VCaP (cell line): ENCODE results near the gene TPPP2.
A peak's percentile ranks its signal among the peaks of the same experiment; 100 is the strongest.

Source experiments
- H3K27ac ChIP-seq: fragments of 450-650 bp; 2 replicates; pipeline ENCODE4 v1.5.1; 2017
- TF ChIP-seq, protein P1 (sequence below): fragments of 450-650 bp; conservative IDR thresholded peaks from 2 replicates; pipeline ENCODE4 v1.5.1; 2017; ENCODE audit warnings: mild to moderate bottlenecking, moderate library complexity

Gene TPPP2

DNA sequence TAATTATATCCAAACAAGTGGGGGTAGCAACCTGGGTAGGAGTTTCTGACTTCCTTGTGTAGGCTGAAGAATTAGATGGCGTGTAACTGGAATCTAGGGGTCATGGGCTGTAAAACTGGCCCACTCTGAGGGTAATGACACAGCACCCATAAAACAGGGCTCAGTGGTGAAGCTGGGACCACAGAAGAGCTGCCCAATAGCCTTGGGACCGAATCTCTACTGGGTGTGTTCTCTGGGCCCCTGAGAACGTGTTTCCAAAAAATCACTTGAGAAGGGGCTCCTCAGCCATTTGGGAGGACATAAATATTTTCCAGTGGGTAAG is 31.3 kb downstream of the TPPP2 start:
- H3K27ac ChIP-seq: no peak overlapping the region
- TF ChIP-seq, protein P1, sequence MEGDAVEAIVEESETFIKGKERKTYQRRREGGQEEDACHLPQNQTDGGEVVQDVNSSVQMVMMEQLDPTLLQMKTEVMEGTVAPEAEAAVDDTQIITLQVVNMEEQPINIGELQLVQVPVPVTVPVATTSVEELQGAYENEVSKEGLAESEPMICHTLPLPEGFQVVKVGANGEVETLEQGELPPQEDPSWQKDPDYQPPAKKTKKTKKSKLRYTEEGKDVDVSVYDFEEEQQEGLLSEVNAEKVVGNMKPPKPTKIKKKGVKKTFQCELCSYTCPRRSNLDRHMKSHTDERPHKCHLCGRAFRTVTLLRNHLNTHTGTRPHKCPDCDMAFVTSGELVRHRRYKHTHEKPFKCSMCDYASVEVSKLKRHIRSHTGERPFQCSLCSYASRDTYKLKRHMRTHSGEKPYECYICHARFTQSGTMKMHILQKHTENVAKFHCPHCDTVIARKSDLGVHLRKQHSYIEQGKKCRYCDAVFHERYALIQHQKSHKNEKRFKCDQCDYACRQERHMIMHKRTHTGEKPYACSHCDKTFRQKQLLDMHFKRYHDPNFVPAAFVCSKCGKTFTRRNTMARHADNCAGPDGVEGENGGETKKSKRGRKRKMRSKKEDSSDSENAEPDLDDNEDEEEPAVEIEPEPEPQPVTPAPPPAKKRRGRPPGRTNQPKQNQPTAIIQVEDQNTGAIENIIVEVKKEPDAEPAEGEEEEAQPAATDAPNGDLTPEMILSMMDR: no peak

DNA sequence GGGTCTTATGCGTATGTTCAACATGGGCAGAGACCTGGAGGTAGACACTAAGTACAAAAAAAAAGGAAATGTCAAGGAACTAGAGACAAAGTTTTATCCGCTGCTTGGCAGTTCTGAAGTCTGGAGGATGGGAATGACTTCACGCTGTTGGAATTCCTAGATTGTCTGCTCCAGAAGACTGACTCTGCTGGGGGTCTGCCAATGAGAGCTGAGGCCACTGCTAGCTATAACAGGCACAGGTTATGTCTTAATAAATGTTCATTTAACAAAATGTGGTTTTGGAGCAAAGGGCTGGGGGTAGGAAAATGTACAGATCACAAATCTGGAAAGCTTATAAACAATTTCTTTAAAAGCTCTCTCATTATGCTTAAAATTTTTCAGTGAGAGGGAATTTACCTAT is 33.5 kb downstream of the TPPP2 start:
- TF ChIP-seq, protein P1: no peak

DNA sequence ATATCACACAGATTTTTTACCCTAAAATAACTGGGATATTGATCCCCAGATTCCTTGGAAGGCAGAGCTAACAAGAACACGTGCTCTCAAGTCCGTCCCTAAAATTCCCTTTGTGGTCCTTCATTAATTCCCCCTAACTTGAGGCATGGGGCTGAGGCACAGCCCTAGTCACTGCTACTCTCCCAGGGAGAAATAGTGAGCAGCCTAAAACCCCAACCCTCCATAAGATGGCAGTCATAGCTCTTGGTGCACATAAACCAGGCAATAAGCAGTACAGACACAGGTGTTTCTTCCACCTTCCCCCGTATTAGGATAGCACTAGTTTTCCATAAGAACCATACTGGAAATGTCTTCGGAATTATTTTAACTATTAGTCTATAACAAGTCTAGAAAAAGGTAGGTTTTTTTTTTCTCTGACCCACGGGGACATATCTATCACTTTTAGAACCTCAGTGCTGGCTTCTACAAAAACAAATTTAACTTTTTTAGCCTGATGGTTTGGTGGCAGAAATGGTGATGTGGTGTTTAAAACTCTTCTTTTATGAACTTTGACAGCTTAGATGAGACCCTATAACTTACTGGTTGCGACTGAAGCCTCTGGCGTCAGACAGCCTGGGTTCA is 37.0 kb downstream of the TPPP2 start:
- no peak overlapping the region for H3K27ac ChIP-seq
- TF ChIP-seq, protein P1: peak; percentile 76

More for the DNA sequence above, 33.5 kb downstream of the TPPP2 start:
- no peak overlapping the region for H3K27ac ChIP-seq

DNA sequence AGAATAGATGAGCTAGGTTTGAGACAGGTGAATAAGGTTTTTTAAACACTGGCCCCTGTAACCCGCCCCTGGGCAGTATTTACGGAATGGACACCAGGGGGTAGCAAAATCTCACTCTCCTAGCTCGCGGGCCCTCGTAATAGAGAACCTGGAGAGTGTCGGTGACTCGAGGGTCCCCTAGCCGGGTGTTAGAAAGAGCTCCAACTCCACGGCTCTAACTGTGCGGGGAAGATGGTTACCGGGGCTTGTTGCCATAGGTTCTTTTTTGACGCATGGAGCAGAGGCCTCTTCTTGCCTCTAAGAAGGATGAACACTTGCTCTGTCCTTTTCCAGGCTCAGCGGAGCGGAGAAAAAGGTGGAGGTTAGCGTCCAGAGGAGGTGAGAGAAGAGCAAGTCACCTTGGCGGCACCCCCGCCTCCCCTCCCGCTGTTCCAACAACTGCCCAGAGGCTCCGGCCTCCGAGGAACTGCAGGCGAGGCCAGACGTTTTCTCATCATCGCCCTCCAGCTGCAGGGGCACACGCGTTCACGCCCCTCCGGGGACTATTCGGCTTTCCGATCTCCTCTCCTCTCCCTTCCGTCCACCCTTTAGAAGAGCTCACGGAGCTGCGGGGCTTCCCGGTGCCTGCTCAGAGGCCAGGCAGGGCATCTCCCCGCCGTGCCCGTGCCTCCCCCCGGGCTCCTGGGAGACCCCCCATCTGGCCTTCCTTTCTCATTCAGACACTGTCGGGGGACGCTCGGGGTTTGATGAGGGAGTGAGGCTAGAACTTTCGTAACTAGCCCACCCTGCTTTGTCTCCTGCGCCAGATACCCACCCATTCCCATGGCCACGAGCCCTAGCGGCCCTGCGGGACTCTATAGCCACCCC is 38.7 kb downstream of the TPPP2 start:
- H3K27ac ChIP-seq: no peak overlapping the region
- TF ChIP-seq, protein P1: peak; percentile 79

- TF ChIP-seq, protein P1: no peak
- peak overlapping the region; percentile 42; the same call in 1 of the 2 replicates for H3K27ac ChIP-seq
Observed at GRCh38 chr14:21069388-21070082, 39.5 kb downstream of the TPPP2 start.

- H3K27ac ChIP-seq: peak within 1 kb of the TSS; percentile 42; the same call in 1 of the 2 replicates
Observed at GRCh38 chr14:21070083-21070609, 40.1 kb downstream of the TPPP2 start, which contains the start of gene ARHGEF40. Gene ARHGEF40, plus strand, starts transcription at chr14:21070304. Its CDS starts 93 bp downstream, at chr14:21070397.

More at GRCh38 chr14:21070083-21070609, 40.1 kb downstream of the TPPP2 start, which contains the start of gene ARHGEF40:
- TF ChIP-seq, protein P1: no peak
